Cerebellar nuclear complex (tissue), 1 donor: Measurements from ENCODE around the gene OTUD5.

Source experiments
- DNase-seq, 2 experiments: peaks; one replicate each; lab custom pipeline; 2025; lab: John Stamatoyannopoulos, UW

The OTUD5 gene

GRCh38 chrX:48911412-48912182 lies 45.8 kb downstream of the OTUD5 start, which contains the start of gene SLC35A2:
Gene SLC35A2 (minus strand): TSS chrX:48911646. CDS start chrX:48911636, 10 bp downstream.
- DNase-seq, result peak in 1 of 2 experiments; percentile 56

DNA sequence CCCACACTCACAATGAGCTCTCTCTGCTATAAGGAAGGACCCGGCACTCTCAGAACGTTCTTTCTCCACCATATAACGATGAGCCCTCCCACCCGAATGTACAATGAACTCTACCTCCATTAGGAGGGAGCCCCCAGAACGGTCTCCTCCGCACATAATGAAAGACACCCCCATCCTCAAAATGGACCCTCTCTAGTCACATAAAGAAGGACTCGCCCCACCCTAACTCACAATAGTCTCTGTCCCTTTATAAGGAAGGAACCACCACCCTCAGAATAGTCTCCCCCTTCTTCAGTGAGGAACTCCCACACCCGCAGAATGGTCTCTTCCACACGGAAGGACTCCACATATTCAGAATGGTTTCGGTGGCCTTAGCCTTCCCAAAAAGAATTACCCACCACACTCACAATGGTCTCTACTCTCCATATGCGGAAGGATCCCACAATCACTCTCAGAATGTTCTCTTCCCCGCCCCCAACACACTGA lies 46.4 kb downstream of the OTUD5 start:
- DNase-seq, result no peak

- no peak for DNase-seq
Measured at GRCh38 chrX:48909703-48910294, 47.6 kb downstream of the OTUD5 start.

GRCh38 chrX:48908600-48908999 lies 48.8 kb downstream of the OTUD5 start:
- no peak for DNase-seq

- no peak for DNase-seq
Measured at GRCh38 chrX:48905090-48905790, 52.2 kb downstream of the OTUD5 start.

DNA sequence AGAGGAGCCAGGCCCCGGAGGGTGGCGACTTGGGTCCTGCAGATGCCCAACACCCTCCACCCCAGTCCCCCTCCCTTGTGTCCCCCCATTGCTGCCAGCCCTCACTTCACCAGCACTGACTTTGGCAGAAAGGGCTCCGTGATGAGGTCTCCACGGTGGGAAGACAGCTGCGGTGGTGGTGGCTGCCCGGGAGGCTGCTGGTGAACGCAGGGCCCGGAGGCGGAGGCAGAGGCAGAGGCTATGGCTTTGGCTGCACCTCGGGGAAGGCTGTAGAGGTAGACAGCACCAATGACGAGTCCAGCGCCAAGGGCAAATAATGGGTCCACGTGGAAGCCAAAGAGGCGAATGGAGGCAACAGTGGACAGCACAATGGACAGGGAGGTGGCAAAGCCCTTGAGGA lies 52.8 kb downstream of the OTUD5 start:
- DNase-seq, result no peak

DNA sequence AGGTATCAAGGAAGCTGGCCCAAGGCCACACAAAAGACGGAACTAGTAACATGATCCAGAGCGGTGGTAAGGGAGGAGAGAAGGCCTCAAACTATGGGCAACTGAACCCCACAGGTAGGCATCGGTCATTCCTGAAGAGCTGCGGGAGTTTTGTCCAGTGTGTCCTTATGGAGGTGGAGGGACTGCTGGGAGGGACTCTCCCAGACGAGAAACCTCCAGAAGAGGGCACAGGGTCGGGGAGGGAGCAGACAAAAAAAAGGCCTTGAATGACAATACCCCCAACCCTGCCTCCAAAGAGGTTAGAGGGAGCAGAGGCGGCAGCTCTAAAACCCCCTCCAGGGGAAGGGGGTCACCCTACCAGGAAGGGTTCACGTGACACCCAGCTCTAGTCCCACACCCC lies 53.2 kb downstream of the OTUD5 start:
- DNase-seq, result no peak

GRCh38 chrX:48903290-48903689 lies 54.1 kb downstream of the OTUD5 start:
- no peak for DNase-seq

DNA sequence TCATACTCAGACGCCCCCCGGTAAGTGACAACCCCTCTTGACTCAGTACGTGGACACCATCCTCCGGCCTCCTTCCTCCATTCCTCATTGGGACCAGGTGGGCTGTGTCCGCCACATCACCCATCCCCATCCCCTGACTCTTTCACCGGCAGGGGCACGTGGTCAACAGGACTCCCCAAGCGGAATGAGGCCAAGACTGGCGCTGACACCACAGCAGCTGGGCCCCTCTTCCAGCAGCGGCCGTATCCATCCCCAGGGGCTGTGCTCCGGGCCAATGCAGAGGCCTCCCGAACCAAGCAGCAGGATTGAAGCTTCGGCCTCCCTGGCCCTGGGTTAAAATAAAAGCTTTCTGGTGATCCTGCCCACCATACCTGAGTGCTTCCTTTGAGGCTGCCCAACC lies 54.6 kb downstream of the OTUD5 start:
- DNase-seq, result no peak

DNA sequence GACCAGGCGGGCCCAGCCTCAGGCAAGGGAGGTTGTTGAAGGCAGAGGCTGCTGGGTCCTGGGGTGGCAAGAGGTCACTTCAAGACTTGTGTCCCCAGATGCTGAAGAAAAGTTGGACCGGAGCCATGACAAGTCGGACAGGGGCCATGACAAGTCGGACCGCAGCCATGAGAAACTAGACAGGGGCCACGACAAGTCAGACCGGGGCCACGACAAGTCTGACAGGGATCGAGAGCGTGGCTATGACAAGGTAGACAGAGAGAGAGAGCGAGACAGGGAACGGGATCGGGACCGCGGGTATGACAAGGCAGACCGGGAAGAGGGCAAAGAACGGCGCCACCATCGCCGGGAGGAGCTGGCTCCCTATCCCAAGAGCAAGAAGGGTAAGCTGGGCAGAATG lies 55.3 kb downstream of the OTUD5 start:
- no peak for DNase-seq

DNA sequence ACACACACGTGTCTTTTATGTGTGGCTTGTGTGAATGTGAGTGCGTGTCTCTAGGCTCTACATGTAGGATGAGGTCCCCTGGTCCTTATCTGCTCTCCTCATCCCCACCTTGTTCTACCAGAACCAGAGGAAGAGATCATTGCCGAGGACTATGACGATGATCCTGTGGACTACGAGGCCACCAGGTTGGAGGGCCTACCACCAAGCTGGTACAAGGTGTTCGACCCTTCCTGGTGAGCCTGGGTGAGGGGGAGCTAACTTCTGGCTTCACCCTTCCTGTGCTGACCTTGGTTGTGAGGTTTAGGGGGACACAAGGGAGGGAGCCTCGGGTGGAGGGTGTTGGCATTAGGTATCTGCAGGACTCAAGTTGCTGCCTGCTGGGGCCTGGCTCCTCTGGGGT lies 56.3 kb downstream of the OTUD5 start:
- DNase-seq, result no peak

- no peak for DNase-seq
Measured at GRCh38 chrX:48899078-48899410, 58.4 kb downstream of the OTUD5 start.

- peak; percentile 42 to 71 for DNase-seq
Measured at GRCh38 chrX:48897625-48898306, 59.6 kb downstream of the OTUD5 start, which contains the start of the genes PQBP1 and TIMM17B. Gene PQBP1 (plus strand): TSS chrX:48897930. CDS start chrX:48898510, 580 bp downstream. Gene TIMM17B (minus strand): TSS chrX:48897768. CDS start chrX:48897749, 19 bp downstream.

DNA sequence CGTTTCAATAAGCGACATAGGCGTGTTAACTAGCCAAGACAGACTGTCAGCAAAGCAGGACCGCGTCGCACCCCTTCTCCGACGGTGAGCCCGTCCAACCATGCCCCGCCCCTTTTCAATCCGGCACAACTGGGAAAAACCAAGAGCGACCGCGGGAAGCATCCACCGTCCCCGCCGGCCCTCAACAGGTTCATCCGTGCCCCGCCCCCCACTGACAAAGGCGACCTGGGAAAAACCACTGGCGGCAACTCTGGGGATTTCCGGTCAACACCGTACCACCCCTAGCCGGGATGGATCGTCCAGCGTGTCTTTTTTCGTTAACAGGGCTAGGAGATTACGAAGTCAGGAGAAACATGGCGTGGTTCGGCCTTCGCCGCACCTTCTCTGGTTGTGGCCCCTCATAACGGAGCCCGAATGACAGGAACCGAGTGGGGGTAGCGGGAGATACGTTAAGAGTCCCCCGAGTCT lies 60.2 kb downstream of the OTUD5 start:
- peak in 1 of 2 experiments; percentile 10 for DNase-seq

GRCh38 chrX:48896611-48897011 lies 60.8 kb downstream of the OTUD5 start:
- no peak for DNase-seq

DNA sequence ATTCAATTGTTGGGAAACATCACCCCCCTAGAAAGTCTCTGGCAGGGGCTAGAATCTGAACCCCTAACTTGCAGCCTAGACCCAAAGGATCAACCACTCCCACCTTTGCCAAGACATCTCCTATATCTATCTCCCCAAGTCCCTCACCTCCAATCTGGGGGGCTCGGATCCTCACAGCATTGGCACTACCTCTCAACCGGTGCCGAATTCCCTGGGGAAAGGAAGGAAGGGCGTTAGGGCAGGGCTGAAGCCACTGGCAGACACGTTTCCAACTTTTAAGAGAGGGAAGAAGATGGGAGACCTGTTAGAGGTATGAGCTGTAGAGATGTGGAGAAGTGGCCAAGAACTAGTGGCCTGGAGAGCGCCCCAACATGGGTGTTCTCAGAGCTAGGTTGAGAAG lies 62.5 kb downstream of the OTUD5 start:
- DNase-seq, result no peak

- no peak for DNase-seq
Measured at GRCh38 chrX:48893556-48894348, 63.7 kb downstream of the OTUD5 start.

GRCh38 chrX:48892896-48893295 lies 64.5 kb downstream of the OTUD5 start:
- DNase-seq, result no peak

- DNase-seq, result peak in 1 of 2 experiments; percentile 73
Measured at GRCh38 chrX:48891402-48892288, 65.8 kb downstream of the OTUD5 start.

- DNase-seq, result no peak
Measured at GRCh38 chrX:48890934-48891401, 66.4 kb downstream of the OTUD5 start.
